Effector memory CD4-positive, alpha-beta T cell (primary cell): ENCODE measurements around the gene SOCS1.

Experiments
- DNase-seq, 3 donors: peaks; one replicate each; pipeline ENCODE4 v3.0.0-alpha.2; 2020
- H3K27ac ChIP-seq: 2 replicates; pipeline ENCODE4 v1.7.0; 2013; ENCODE audit warnings: mild to moderate bottlenecking, low read length, moderate library complexity; ENCODE audit not compliant: insufficient read depth, poor library complexity, severe bottlenecking
- H3K27me3 ChIP-seq: replicated peaks from 2 replicates; pipeline ENCODE4 v1.7.0; 2013; ENCODE audit warnings: mild to moderate bottlenecking, low read length; ENCODE audit not compliant: insufficient read depth, control insufficient read depth, poor library complexity, severe bottlenecking
- H3K36me3 ChIP-seq: 2 replicates; pipeline ENCODE4 v1.7.0; 2013; ENCODE audit warnings: mild to moderate bottlenecking, low read length, moderate library complexity; ENCODE audit not compliant: control insufficient read depth, insufficient read depth
- H3K4me1 ChIP-seq: 2 replicates; pipeline ENCODE4 v1.7.0; 2013; ENCODE audit warnings: low read length, mild to moderate bottlenecking; ENCODE audit not compliant: control insufficient read depth, insufficient read depth, poor library complexity, severe bottlenecking
- H3K4me3 ChIP-seq: 2 replicates; pipeline ENCODE4 v1.7.0; 2013; ENCODE audit warnings: low read length, low read depth, mild to moderate bottlenecking; ENCODE audit not compliant: insufficient read depth, poor library complexity, severe bottlenecking
- H3K9me3 ChIP-seq: 2 replicates; pipeline ENCODE4 v1.7.0; 2013; ENCODE audit warnings: mild to moderate bottlenecking, low read length, moderate library complexity; ENCODE audit not compliant: control insufficient read depth

The SOCS1 gene

GRCh38 chr16:11245222-11245737, 10.7 kb downstream of the SOCS1 start:
- no peak for DNase-seq
- Histone ChIP-seq H3K4me3 (no peak overlapping the region), H3K27me3 (no peaks in the 10 kb centered on the region), H3K4me1 (peaks cover 8% of the 10 kb centered on the region), H3K27ac (no peak overlapping the region), H3K36me3 (no peaks in the 10 kb centered on the region), H3K9me3 (no peaks in the 10 kb centered on the region)

- H3K27ac ChIP-seq, result no peak overlapping the region
- no peaks in the 10 kb centered on the region for H3K36me3 ChIP-seq
- DNase-seq, result no peak
- H3K27me3 ChIP-seq, result no peaks in the 10 kb centered on the region
- no peaks in the 10 kb centered on the region for H3K9me3 ChIP-seq
- H3K4me1 ChIP-seq, result peaks cover 11% of the 10 kb centered on the region
- no peak overlapping the region for H3K4me3 ChIP-seq
Observed at GRCh38 chr16:11242658-11243057, 13.3 kb downstream of the SOCS1 start.

- no peak overlapping the region for H3K27ac ChIP-seq
- H3K9me3 ChIP-seq, result no peaks in the 10 kb centered on the region
- H3K36me3 ChIP-seq, result no peaks in the 10 kb centered on the region
- DNase-seq, result no peak
- no peaks in the 10 kb centered on the region for H3K27me3 ChIP-seq
- H3K4me1 ChIP-seq, result peaks cover 11% of the 10 kb centered on the region
- no peak overlapping the region for H3K4me3 ChIP-seq
Observed at GRCh38 chr16:11241480-11242204, 14.4 kb downstream of the SOCS1 start.

GRCh38 chr16:11240636-11241473, 15.1 kb downstream of the SOCS1 start:
- H3K4me1 ChIP-seq, result peaks cover 11% of the 10 kb centered on the region
- no peaks in the 10 kb centered on the region for H3K36me3 ChIP-seq
- H3K27me3 ChIP-seq, result no peaks in the 10 kb centered on the region
- no peak for DNase-seq
- H3K9me3 ChIP-seq, result no peaks in the 10 kb centered on the region
- peak overlapping the region; percentile 7 for H3K4me3 ChIP-seq
- no peak overlapping the region for H3K27ac ChIP-seq

- H3K36me3 ChIP-seq, result no peaks in the 10 kb centered on the region
- H3K27ac ChIP-seq, result no peak overlapping the region
- H3K9me3 ChIP-seq, result no peaks in the 10 kb centered on the region
- H3K27me3 ChIP-seq, result no peaks in the 10 kb centered on the region
- H3K4me1 ChIP-seq, result peaks cover 11% of the 10 kb centered on the region
- H3K4me3 ChIP-seq, result peak overlapping the region; percentile 7
- no peak for DNase-seq
Observed at GRCh38 chr16:11239644-11240632, 16.1 kb downstream of the SOCS1 start.

GRCh38 chr16:11238272-11239202, 17.5 kb downstream of the SOCS1 start:
- no peaks in the 10 kb centered on the region for H3K27me3 ChIP-seq
- peaks cover 19% of the 10 kb centered on the region for H3K4me1 ChIP-seq
- no peaks in the 10 kb centered on the region for H3K36me3 ChIP-seq
- no peaks in the 10 kb centered on the region for H3K9me3 ChIP-seq
- H3K27ac ChIP-seq, result no peak overlapping the region
- DNase-seq, result no peak
- H3K4me3 ChIP-seq, result no peak overlapping the region

GRCh38 chr16:11236461-11237254, 19.3 kb downstream of the SOCS1 start:
- H3K36me3 ChIP-seq, result no peaks in the 10 kb centered on the region
- DNase-seq, result no peak
- no peaks in the 10 kb centered on the region for H3K9me3 ChIP-seq
- H3K4me1 ChIP-seq, result peaks cover 35% of the 10 kb centered on the region
- no peaks in the 10 kb centered on the region for H3K27me3 ChIP-seq
- H3K4me3 ChIP-seq, result no peak overlapping the region
- H3K27ac ChIP-seq, result no peak overlapping the region

- Histone ChIP-seq H3K27ac (no peak overlapping the region), H3K27me3 (no peaks in the 10 kb centered on the region), H3K4me1 (peaks cover 35% of the 10 kb centered on the region), H3K9me3 (no peaks in the 10 kb centered on the region), H3K36me3 (no peaks in the 10 kb centered on the region), H3K4me3 (no peak overlapping the region)
- DNase-seq, result no peak
Observed at GRCh38 chr16:11235703-11235991, 20.4 kb downstream of the SOCS1 start.
